Mesendoderm (in vitro differentiated cells): ENCODE data around the gene U2AF2.

Experiments used
- DNase-seq: peaks from one replicate; pipeline ENCODE4 v3.0.0; 2013
- H2AK5ac ChIP-seq: 2 replicates; pipeline ENCODE4 v1.6.1; 2013; ENCODE audit warnings: low read length, inconsistent platforms
- H2BK120ac ChIP-seq: 2 replicates; pipeline ENCODE4 v1.6.1; 2013; ENCODE audit warnings: low read depth, mild to moderate bottlenecking, low read length, moderate library complexity, mixed read lengths
- H2BK15ac ChIP-seq: replicated peaks from 2 replicates; pipeline ENCODE4 v1.6.1; 2013; ENCODE audit warnings: low read depth, mild to moderate bottlenecking, moderate library complexity
- H2BK5ac ChIP-seq: 2 replicates; pipeline ENCODE4 v1.6.1; 2013; ENCODE audit warnings: low read length, inconsistent platforms
- H3K18ac ChIP-seq: 2 replicates; pipeline ENCODE4 v1.6.1; 2013; ENCODE audit warnings: mild to moderate bottlenecking, low read length, mixed read lengths
- H3K23ac ChIP-seq: one replicate; pipeline ENCODE4 v1.6.1; 2013; ENCODE audit warnings: low read length
- H3K27ac ChIP-seq: 2 replicates; pipeline ENCODE4 v1.5.1; 2013; ENCODE audit warnings: low read depth, mild to moderate bottlenecking, inconsistent platforms, low read length, moderate library complexity
- H3K27me3 ChIP-seq: 2 replicates; pipeline ENCODE4 v1.6.1; 2013; ENCODE audit warnings: low read length, control low read depth, mild to moderate bottlenecking, inconsistent platforms; ENCODE audit not compliant: insufficient read depth, poor library complexity
- H3K36me3 ChIP-seq: 2 replicates; pipeline ENCODE4 v1.6.1; 2013; ENCODE audit warnings: low read length, inconsistent platforms; ENCODE audit not compliant: control insufficient read depth, insufficient read depth
- H3K4ac ChIP-seq: one replicate; pipeline ENCODE4 v1.6.1; 2013; ENCODE audit warnings: low read depth, mild to moderate bottlenecking, low read length, moderate library complexity
- H3K4me1 ChIP-seq: 2 replicates; pipeline ENCODE4 v1.6.1; 2013; ENCODE audit warnings: low read depth, low read length, inconsistent platforms; ENCODE audit not compliant: control insufficient read depth
- H3K4me2 ChIP-seq: 2 replicates; pipeline ENCODE4 v1.6.1; 2013; ENCODE audit warnings: low read length
- H3K4me3 ChIP-seq: 2 replicates; pipeline ENCODE4 v1.5.1; 2013; ENCODE audit warnings: mild to moderate bottlenecking, low read length
- H3K56ac ChIP-seq: one replicate; pipeline ENCODE4 v1.6.1; 2013; ENCODE audit warnings: low read length
- H3K79me1 ChIP-seq: 2 replicates; pipeline ENCODE4 v1.6.1; 2013; ENCODE audit warnings: low read length, inconsistent platforms
- H3K79me2 ChIP-seq: 2 replicates; pipeline ENCODE4 v1.6.1; 2013; ENCODE audit warnings: mild to moderate bottlenecking, low read length; ENCODE audit not compliant: control insufficient read depth, insufficient read depth
- H3K9ac ChIP-seq: 2 replicates; pipeline ENCODE4 v1.6.1; 2013; ENCODE audit warnings: low read length, inconsistent platforms
- H4K5ac ChIP-seq: one replicate; pipeline ENCODE4 v1.6.1; 2013; ENCODE audit warnings: low read length
- H4K8ac ChIP-seq: one replicate; pipeline ENCODE4 v1.6.1; 2013; ENCODE audit warnings: low read depth, mild to moderate bottlenecking, control low read depth, low read length, moderate library complexity
- WGBS: extraction: QIAGEN DNeasy Blood & Tissue Kit; methylation state at CpG from one replicate; pipeline ENCODE4 v1.1.7; 2013; ENCODE audit warnings: low lambda C conversion rate, missing lambda C conversion rate; ENCODE audit not compliant: insufficient coverage; ENCODE audit errors: extremely low coverage; 5-methylcytosine and 5-hydroxymethylcytosine counted together

The U2AF2 gene

GRCh38 chr19:55660404-55660803 lies 5.6 kb downstream of the U2AF2 start:
- H3K79me2 ChIP-seq = peaks cover 87% of the 10 kb centered on the region
- H2BK5ac ChIP-seq = no peak overlapping the region
- H3K27me3 ChIP-seq = no peaks in the 10 kb centered on the region
- peaks cover 7% of the 10 kb centered on the region for H3K79me1 ChIP-seq
- no peak overlapping the region for H3K4me3 ChIP-seq
- no peak overlapping the region for H4K5ac ChIP-seq
- no peak overlapping the region for H2BK15ac ChIP-seq
- no peak overlapping the region for H3K56ac ChIP-seq
- no peak overlapping the region for H3K4ac ChIP-seq
- H3K23ac ChIP-seq = no peak overlapping the region
- H3K4me1 ChIP-seq = peaks cover 4% of the 10 kb centered on the region
- no peak overlapping the region for H3K18ac ChIP-seq
- H3K36me3 ChIP-seq = peaks cover 20% of the 10 kb centered on the region
- no peak overlapping the region for H3K4me2 ChIP-seq
- no peak overlapping the region for H2AK5ac ChIP-seq
- no peak overlapping the region for H4K8ac ChIP-seq
- no peak for DNase-seq
- no peak overlapping the region for H2BK120ac ChIP-seq
- H3K27ac ChIP-seq = no peak overlapping the region
- no peak overlapping the region for H3K9ac ChIP-seq
- WGBS = no CpG with 5 or more reads among the region's 12 CpGs

- no peak overlapping the region for H3K9ac ChIP-seq
- no peak overlapping the region for H2BK120ac ChIP-seq
- no peaks in the 10 kb centered on the region for H3K27me3 ChIP-seq
- no peak overlapping the region for H3K4me2 ChIP-seq
- no peak overlapping the region for H2AK5ac ChIP-seq
- H4K5ac ChIP-seq = no peak overlapping the region
- no CpG with 5 or more reads among the region's 16 CpGs for WGBS
- no peak for DNase-seq
- no peak overlapping the region for H2BK5ac ChIP-seq
- H3K4me1 ChIP-seq = peaks cover 4% of the 10 kb centered on the region
- H3K23ac ChIP-seq = no peak overlapping the region
- H3K18ac ChIP-seq = no peak overlapping the region
- H3K27ac ChIP-seq = no peak overlapping the region
- H3K4me3 ChIP-seq = no peak overlapping the region
- H3K56ac ChIP-seq = no peak overlapping the region
- H3K36me3 ChIP-seq = peaks cover 21% of the 10 kb centered on the region
- H3K79me1 ChIP-seq = peaks cover 7% of the 10 kb centered on the region
- no peak overlapping the region for H2BK15ac ChIP-seq
- H4K8ac ChIP-seq = no peak overlapping the region
- peaks cover 84% of the 10 kb centered on the region for H3K79me2 ChIP-seq
- no peak overlapping the region for H3K4ac ChIP-seq
These were observed 6.2 kb downstream of the U2AF2 start for GRCh38 chr19:55660991-55661390.

DNA sequence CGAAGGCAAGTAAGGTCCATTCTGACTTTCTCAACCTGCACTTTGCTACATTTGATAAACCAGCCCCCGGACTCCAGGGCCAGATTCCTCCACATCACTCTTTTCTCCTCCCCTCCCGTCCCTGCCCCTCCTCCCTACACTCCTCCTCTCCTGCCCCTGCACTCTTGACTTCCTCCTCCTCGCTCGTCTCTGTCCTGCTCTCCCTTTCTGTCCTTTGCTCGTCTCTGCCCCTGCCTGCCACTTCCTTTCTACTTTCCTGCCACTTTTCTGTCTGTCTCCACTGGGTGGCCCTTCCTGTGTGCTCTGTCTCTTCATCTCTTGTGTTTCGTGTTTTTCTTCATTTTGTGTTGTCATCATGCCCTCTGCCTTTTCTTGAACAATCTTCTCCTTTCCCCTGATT lies 7.0 kb downstream of the U2AF2 start:
- Histone ChIP-seq H3K27me3 (no peaks in the 10 kb centered on the region), H3K36me3 (peaks cover 27% of the 10 kb centered on the region), H3K79me1 (peaks cover 9% of the 10 kb centered on the region), H3K79me2 (peaks cover 84% of the 10 kb centered on the region), H3K9ac (no peak overlapping the region), H3K4me3 (no peak overlapping the region), H2BK5ac (no peak overlapping the region), H2BK120ac (no peak overlapping the region), H3K18ac (no peak overlapping the region), H2BK15ac (no peak overlapping the region), H4K8ac (no peak overlapping the region), H4K5ac (no peak overlapping the region), H3K4me2 (no peak overlapping the region), H3K56ac (no peak overlapping the region), H2AK5ac (no peak overlapping the region), H3K4ac (no peak overlapping the region), H3K23ac (no peak overlapping the region), H3K27ac (no peak overlapping the region), H3K4me1 (peaks cover under 1% of the 10 kb centered on the region)
- DNase-seq = no peak
- no CpG with 5 or more reads among the region's 7 CpGs for WGBS

DNA sequence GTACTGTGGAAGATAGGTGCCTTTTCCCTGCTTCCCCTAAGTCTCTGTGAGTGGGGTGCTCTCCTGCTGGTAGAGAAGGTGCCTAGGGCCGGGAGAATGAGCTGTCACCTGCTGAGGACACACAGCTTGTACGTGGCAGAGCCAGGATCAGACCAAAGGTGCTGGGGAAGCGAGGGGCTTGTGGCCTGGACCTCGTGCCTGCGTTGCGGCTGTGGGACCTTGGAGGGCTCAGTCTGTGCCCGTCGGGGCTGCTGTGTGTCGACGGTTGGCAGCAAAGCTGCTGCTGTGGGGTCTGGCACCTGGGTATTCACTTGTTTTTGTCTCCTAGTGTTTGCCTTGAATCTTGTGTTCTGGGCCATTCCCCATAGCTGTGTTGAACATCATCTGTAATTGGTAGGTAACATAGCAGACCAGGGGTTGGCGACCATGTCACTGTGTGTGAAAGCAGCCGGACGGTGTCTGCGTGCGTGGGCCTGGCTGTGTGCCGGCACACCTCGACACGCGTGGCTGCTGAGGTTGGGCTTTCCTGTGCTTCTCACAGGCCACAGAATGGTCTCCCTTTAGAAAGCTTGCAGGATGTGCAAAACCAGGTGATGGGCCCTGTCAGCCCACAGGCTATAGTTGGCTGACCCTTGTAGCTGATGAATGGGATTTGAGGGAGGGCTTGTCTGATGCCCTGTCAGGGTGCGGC lies 9.2 kb downstream of the U2AF2 start:
- DNase-seq = no peak
- Histone ChIP-seq H2BK15ac (no peak overlapping the region), H4K5ac (no peak overlapping the region), H2BK5ac (no peak overlapping the region), H3K56ac (no peak overlapping the region), H3K79me2 (peaks cover 76% of the 10 kb centered on the region), H2BK120ac (no peak overlapping the region), H3K4me2 (no peak overlapping the region), H2AK5ac (no peak overlapping the region), H3K4me1 (no peaks in the 10 kb centered on the region), H3K36me3 (peaks cover 32% of the 10 kb centered on the region), H3K23ac (no peak overlapping the region), H3K27ac (no peak overlapping the region), H3K9ac (no peak overlapping the region), H3K79me1 (peaks cover 14% of the 10 kb centered on the region), H3K4ac (no peak overlapping the region), H4K8ac (no peak overlapping the region), H3K27me3 (no peaks in the 10 kb centered on the region), H3K4me3 (no peak overlapping the region), H3K18ac (no peak overlapping the region)
- no CpG with 5 or more reads among the region's 20 CpGs for WGBS

GRCh38 chr19:55666343-55667005 lies 11.6 kb downstream of the U2AF2 start:
- Histone ChIP-seq H3K23ac (no peak overlapping the region), H3K4me3 (no peak overlapping the region), H3K18ac (no peak overlapping the region), H4K5ac (no peak overlapping the region), H3K79me2 (peaks cover 68% of the 10 kb centered on the region), H2BK15ac (no peak overlapping the region), H3K36me3 (peaks cover 38% of the 10 kb centered on the region), H3K27me3 (no peaks in the 10 kb centered on the region), H2BK5ac (no peak overlapping the region), H3K79me1 (peaks cover 17% of the 10 kb centered on the region), H3K4me1 (no peaks in the 10 kb centered on the region), H2BK120ac (no peak overlapping the region), H3K27ac (no peak overlapping the region), H3K4me2 (no peak overlapping the region), H2AK5ac (no peak overlapping the region), H3K56ac (no peak overlapping the region), H4K8ac (no peak overlapping the region), H3K4ac (no peak overlapping the region), H3K9ac (no peak overlapping the region)
- DNase-seq = no peak
- WGBS = no CpG with 5 or more reads among the region's 12 CpGs
